Activated CD4-positive, alpha-beta T cell treated with anti-CD3 and anti-CD28 coated beads, Interleukin-2, amount 50 U/mL, for 16 hours (primary cell): ENCODE data around the gene UBTD2.
"Not testable (repeated sequence)": the region's sequence is repeated elsewhere in the genome, so short reads cannot be mapped to it uniquely, and the experiment has no call there.

Source experiments
- DNase-seq: peaks from one replicate; pipeline ENCODE4 v3.0.0-alpha.2; 2020

UBTD2 gene, protein sequence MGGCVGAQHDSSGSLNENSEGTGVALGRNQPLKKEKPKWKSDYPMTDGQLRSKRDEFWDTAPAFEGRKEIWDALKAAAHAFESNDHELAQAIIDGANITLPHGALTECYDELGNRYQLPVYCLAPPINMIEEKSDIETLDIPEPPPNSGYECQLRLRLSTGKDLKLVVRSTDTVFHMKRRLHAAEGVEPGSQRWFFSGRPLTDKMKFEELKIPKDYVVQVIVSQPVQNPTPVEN

GRCh38 chr5:172283020-172283861 is at the start of gene UBTD2:
TSS of gene UBTD2 (minus strand) at chr5:172283764. CDS start at chr5:172283665, 99 bp downstream.
- peak; percentile 74 for DNase-seq

DNA sequence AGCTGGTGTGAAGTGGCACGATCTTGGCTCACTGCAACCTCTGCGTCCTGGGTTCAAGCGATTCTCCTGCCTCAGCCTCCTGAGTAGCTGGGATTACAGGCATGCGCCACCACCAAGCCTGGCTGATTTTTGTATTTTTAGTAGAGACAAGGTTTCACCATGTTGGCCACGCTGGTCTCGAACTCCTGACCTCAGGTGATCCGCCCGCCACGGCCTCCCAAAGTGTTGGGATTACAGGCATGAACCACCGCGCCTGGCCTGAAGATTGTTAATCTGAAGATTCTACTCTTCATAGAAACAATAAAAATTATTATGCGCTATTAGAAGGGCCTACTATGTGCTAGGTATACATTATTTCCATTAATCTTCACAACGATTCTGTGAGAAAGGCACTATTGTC is 43.3 kb upstream of the UBTD2 start:
- DNase-seq, result not testable (repeated sequence)

- DNase-seq, result no peak
Observed at GRCh38 chr5:172325452-172325851, 41.9 kb upstream of the UBTD2 start.

GRCh38 chr5:172322028-172322965 is 38.7 kb upstream of the UBTD2 start:
- DNase-seq, result no peak

DNA sequence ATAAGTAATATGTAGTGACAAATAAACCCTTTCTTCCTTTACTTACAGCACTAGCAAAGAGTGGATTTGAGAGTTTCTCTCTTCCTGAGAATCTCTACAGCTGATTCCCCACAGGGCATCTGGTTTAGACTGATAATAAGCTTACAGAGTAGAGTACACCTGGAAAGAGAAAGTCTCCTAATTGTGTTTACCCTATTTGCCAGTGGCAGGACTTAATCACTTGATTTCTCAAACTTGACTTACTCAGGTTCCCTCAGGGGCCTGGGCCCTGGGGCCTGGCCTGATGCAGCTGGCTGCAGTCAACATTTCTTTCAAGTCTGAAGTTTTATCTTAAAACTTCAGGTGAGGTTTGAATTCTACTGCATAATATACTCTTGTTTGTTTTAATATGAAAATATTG is 38.0 kb upstream of the UBTD2 start:
- no peak for DNase-seq

DNA sequence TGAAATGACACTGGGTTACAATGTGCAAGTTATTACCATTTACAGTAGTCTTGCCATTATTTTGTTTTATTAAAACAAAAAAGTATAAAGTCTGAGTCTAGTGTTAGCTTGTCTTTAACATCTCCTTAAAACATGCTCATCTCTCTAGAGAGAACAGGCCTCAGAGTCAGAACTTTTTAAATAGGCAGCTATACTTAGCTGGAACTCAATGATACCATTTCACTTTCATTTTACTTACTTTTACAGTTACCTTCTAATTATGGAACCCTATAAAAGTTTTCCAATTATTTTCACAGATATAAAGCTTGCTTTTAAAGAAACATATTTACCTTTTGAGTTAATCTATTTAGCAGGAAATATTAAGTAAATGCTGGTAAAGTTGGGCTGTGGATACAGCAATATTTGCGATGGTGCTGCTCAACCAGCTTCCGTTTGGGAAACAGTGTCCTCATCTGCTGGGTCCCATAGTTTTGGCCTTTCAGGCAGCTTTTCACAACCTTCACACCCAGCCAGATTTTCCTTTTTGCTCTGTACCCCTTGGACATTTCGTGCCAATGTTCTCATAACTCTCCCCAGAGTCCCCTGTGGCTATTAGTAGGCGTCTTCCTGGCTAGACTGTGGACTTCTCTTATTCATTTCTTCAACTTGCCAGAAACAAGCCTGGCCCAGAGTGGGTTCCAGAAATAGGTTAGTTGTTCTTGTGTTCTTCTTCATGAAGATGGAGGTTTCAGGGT is 36.3 kb upstream of the UBTD2 start:
- no peak for DNase-seq

DNA sequence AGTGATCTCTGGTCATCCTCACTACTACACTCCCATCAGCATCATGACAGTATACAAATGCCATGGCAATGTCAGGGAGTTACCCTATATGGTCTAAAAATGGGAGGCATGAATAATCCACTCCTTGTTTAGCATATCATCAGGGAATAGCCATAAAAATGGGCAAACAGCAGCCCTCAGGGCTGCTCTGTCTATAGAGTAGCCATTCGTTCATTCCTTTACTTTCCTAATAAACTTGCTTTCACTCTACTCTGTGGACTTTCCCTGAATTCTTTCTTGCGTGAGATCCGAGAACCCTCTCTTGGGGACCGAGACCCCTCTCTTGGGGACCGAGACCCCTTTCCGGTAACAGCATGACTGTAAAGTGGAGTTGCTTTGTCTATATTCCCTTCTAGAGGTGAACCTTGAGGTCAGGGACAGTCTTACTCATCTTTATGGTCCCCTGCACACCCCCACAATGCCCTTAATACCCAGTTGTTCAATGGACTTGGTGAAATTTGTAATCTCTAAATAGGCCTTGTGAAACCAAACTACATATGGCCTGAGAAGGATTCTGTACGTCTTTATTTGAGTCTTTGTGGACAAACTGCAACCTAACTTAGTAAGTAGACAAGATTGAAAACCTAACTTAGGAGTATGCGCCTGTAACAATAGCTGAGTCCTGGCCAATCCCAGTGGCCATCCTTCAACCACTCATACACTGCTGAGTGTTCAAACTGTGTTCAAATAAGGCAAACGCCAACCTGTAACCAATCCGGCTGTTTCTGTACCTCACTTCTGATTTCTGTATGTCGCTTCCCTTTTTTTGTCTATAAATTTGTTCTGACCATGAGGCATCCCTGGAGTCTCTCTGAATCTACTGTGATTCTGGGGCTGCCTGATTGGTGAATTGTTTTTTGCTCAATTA is 32.3 kb upstream of the UBTD2 start:
- DNase-seq, result no peak

DNA sequence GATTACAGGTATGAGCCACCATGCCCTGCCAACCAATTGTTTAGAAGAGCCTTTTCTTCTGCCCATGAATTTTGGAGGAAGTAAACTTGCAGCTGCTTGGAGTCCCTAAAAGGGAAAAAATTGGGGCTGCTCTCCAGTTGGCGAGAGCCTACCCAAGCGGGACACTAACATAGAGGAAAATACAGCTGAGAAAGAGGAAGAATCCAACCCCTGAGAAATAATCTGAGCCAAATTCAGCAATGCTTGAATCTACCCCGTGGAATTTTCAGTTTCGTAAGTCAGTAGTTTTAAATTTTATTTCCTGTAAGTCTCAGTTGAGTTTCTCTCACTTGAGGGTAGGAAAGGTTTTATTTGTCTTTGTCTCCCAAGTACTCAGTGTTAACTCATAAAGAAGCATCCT is 30.4 kb upstream of the UBTD2 start:
- DNase-seq, result no peak

GRCh38 chr5:172312286-172312685 is 28.7 kb upstream of the UBTD2 start:
- no peak for DNase-seq

- DNase-seq, result no peak
Observed at GRCh38 chr5:172311605-172312004, 28.0 kb upstream of the UBTD2 start.

- DNase-seq, result no peak
Observed at GRCh38 chr5:172311026-172311425, 27.5 kb upstream of the UBTD2 start.

DNA sequence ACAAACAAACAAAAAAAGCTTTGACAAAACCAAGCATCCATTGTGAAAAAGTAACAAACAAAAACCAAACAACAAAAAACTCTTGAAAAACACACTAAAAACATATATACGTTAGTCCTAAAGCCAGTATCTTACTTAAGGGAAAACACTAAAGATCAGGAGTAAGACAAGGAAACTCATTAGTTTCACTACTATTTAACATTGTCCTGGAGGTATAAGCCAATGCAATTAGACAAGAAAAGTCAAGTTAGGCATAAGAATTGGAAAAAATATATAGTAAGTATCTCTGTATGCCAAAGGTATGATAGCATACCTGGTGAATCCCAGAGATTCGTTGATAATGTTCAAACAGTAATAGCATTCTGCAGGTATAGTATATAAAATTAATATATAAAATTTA is 21.8 kb upstream of the UBTD2 start:
- DNase-seq, result no peak

DNA sequence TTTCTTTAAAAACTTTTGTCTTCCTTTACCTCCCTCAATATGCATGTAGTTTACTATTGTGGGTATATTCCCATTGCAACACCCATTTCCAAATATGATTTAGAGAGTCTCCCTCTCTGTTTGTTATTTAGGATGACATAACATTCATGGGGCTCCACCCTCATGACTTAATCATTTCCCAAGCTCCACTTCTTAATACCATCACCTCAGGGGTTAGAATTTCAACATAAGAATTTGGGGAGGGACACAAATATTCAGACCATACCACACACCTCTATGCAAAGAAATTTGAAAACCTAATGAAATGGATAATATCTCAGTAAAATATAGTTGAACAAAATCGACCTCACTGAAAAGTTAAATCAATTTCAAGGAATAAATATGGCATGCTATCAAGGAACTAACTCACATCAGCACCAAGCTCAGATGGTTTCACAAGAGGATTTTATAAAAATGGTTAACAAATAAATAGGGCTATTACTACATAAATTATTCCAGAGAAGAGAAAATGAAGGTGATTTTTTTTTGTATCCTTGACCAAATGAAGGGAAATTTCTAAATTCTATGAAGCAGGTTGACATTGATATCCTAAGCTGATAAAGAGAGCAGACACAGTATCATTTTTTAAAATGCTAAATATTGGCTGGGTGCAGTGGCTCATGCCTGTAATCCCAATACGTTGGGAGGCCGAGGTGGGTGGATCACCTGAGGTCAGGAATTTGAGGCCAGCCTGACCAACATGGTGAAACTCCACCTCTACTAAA is 20.2 kb upstream of the UBTD2 start:
- DNase-seq, result no peak

GRCh38 chr5:172303162-172303561 is 19.6 kb upstream of the UBTD2 start:
- DNase-seq, result no peak

DNA sequence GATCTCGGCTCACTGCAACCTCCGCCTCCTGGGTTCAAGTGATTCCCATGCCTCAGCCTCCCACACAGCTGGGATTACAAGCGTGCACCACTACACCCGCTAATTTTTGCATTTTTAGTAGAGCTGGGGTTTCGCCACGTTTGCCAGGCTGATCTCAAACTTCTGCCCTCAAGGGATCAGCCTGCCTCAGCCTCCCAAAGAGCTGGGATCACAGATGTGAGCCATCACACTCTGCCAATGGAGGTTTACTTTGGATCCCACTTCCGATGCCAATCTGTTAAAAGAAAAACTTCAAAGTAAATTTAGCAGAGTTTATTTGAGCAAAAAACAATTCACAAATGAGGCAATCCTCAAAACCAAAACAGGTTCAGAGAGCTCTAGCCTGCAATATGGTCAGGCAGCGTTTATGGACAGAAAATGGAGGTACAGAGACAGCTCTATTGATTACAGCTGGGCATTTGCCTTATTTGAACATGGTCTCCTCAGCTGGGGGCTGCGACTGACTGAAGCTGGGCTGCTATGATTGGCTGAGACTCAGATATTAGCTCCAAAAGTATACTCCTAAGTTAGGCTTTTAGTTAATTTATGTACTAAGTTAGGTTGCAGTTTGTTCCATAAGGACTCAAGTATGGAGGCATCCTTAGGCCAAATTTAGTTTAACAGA is 18.6 kb upstream of the UBTD2 start:
- DNase-seq, result no peak

- no peak for DNase-seq
Observed at GRCh38 chr5:172299916-172300439, 16.4 kb upstream of the UBTD2 start.

DNA sequence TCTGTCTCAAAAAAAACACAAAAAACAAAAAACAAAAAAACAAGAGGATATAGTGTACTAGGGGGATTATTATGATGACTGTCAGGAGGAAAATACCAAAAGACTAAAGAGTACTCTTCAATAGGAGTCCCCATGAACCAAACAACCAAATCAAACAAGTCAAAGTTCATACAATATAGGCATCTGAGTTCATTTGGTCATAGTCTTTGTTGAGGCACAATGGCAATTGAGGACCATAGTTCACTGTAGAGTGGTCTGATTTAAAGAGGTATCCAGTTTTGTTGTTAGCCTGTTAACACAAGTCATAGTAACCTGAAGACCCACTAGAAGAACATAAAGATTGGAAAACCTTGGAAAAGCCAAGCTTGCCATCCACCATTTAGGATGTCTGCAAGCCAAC is 11.3 kb upstream of the UBTD2 start:
- no peak for DNase-seq

GRCh38 chr5:172293745-172294342 is 10.3 kb upstream of the UBTD2 start:
- no peak for DNase-seq

GRCh38 chr5:172293054-172293744 is 9.6 kb upstream of the UBTD2 start:
- peak; percentile 82 for DNase-seq
